Transverse colon (tissue), 4 donors: ENCODE data around the gene MCC. TPM values are rescaled to one million over a fixed set of nuclear protein-coding genes. Genes with fewer than 3 reads are reported as not detected.

Source experiments
- DNase-seq: peaks from one replicate; pipeline ENCODE4 v3.0.0-alpha.2; 2019
- H3K27ac ChIP-seq, 4 donors: fragments of 200-600 bp; sonication (generic); 2 replicates each; pipeline ENCODE4 v1.5.1; 2016 to 2018; ENCODE audit warnings: inconsistent platforms in 4 of 4
- H3K27me3 ChIP-seq: fragments of 200-600 bp; sonication (generic); 2 replicates; pipeline ENCODE4 v1.5.1; 2017; ENCODE audit warnings: inconsistent platforms
- H3K36me3 ChIP-seq, 4 donors: fragments of 200-600 bp; sonication (generic); 2 replicates each; pipeline ENCODE4 v1.5.1; 2017 to 2019; ENCODE audit warnings: inconsistent platforms in 4 of 4
- H3K4me1 ChIP-seq, 4 donors: fragments of 200-600 bp; sonication (generic); 2 replicates each; pipeline ENCODE4 v1.5.1; 2017 to 2020; ENCODE audit warnings: inconsistent platforms in 4 of 4
- H3K4me3 ChIP-seq, 4 donors: fragments of 200-600 bp; sonication (generic); 1 replicate in 1 of 4; 2 replicates in 3 of 4; pipeline versions ENCODE4 v1.5.1 to v1.6.1; 2017 to 2019; ENCODE audit warnings: inconsistent platforms in 4 of 4
- H3K9me3 ChIP-seq, 2 donors: fragments of 200-600 bp; sonication (generic); 2 replicates each; pipeline ENCODE4 v1.5.1; 2017 to 2019; ENCODE audit warnings: inconsistent platforms in 2 of 2
- EP300 ChIP-seq: sonication (generic); formaldehyde crosslinking; IDR thresholded peaks from one replicate; pipeline ENCODE4 v1.6.1; 2017; ENCODE audit warnings: antibody characterized with exemption, low read depth
- POLR2A ChIP-seq: fragments of 450-650 bp; IDR thresholded peaks from one replicate; pipeline ENCODE4 v1.6.1; 2016; ENCODE audit warnings: antibody characterized with exemption, mild to moderate bottlenecking, moderate library complexity
- POLR2AphosphoS5 ChIP-seq, 3 donors: sonication (generic); formaldehyde crosslinking; IDR thresholded peaks; one replicate each; pipeline ENCODE4 v1.6.1; 2016; ENCODE audit warnings: antibody characterized with exemption in 3 of 3
- WGBS, 2 donors: methylation state at CpG; one replicate each; pipeline ENCODE4 v1.1.5; 2018; ENCODE audit warnings: low coverage in 1 of 2; 5-methylcytosine and 5-hydroxymethylcytosine counted together
- in situ Hi-C, 4 donors: fragments of 200-750 bp; cut with MboI; loops; one replicate each; pipeline versions ENCODE4 v1.15.0 to v1.15.1; 2017; ENCODE audit warnings: low sequenced_read_pairs in 3 of 4, low pct_ligation_motif_present in 1 of 4, low pct_unique_long_range_greater_than_20kb in 1 of 4
- intact Hi-C: fragments of 100-400 bp; cut with DNase I; formaldehyde crosslinking; loops from one replicate; pipeline ENCODE4 v1.15.1; 2023; ENCODE audit warnings: low total_unique reads
- total RNA-seq, 4 donors: library from RNA; depleted of rRNA; stranded (reverse); fragments of >200 nt; gene quantifications; one replicate each; pipeline ENCODE4 v1.1.0, GENCODE V29; 2016
- TF ChIP-seq, protein P1 (sequence below), 5 experiments: fragments of 200-600 bp in 3 of 5; fragments of 450-650 bp in 2 of 5; sonication (generic) in 3 of 5; IDR thresholded peaks; 1 replicate in 2 of 5; 2 replicates in 3 of 5; pipeline ENCODE4 v1.5.1; 2016 to 2017; ENCODE audit warnings: antibody characterized with exemption in 5 of 5, inconsistent platforms in 3 of 5, mild to moderate bottlenecking in 2 of 5, moderate library complexity in 1 of 5

The MCC gene
- total RNA-seq, 4 donors from 2014 or later: 2.6 to 28.4 (median 16.4) TPM

DNA sequence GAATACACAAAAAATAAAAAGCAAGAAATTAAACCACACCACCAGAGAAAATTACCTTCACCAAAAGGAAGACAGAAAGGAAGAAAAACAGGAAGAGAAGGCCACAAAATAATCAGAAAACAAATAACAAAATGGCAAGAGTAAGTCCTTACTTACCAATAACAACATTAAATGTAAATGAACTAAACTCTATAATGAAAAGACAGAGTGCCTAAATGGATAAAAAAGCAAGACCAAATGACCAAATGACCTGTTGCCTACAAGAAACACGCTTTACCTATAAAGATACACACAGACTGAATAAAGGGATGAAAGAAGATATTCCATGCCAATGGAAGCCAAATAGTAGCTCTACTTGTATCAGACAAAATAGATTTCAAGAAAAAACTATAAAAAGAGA is 140.7 kb downstream of the MCC start:
- no peaks in the 10 kb centered on the region for H3K4me1 ChIP-seq
- peaks cover 0 to 3% of the 10 kb centered on the region in 2 donors for H3K9me3 ChIP-seq
- no peaks in the 10 kb centered on the region for H3K27me3 ChIP-seq
- no peaks in the 10 kb centered on the region for H3K36me3 ChIP-seq
- in situ Hi-C loops: no loop called here
- TF ChIP-seq POLR2A (no peak), EP300 (no peak), POLR2AphosphoS5 (IDR thresholded peaks at IDR 0.05) (no peak)
- TF ChIP-seq, protein P1, sequence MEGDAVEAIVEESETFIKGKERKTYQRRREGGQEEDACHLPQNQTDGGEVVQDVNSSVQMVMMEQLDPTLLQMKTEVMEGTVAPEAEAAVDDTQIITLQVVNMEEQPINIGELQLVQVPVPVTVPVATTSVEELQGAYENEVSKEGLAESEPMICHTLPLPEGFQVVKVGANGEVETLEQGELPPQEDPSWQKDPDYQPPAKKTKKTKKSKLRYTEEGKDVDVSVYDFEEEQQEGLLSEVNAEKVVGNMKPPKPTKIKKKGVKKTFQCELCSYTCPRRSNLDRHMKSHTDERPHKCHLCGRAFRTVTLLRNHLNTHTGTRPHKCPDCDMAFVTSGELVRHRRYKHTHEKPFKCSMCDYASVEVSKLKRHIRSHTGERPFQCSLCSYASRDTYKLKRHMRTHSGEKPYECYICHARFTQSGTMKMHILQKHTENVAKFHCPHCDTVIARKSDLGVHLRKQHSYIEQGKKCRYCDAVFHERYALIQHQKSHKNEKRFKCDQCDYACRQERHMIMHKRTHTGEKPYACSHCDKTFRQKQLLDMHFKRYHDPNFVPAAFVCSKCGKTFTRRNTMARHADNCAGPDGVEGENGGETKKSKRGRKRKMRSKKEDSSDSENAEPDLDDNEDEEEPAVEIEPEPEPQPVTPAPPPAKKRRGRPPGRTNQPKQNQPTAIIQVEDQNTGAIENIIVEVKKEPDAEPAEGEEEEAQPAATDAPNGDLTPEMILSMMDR (IDR thresholded peaks at IDR 0.05): no peak
- 80 to 100% methylated on average over 1 of the region's 1 CpG for WGBS, 2 donors
- H3K27ac ChIP-seq: no peak overlapping the region
- H3K4me3 ChIP-seq: no peak overlapping the region
- intact Hi-C loops: loop anchor here (5.0 kb wide), 1 partner anchor 595 kb away; no protein-coding TSS in a partner anchor
- DNase-seq: no peak

DNA sequence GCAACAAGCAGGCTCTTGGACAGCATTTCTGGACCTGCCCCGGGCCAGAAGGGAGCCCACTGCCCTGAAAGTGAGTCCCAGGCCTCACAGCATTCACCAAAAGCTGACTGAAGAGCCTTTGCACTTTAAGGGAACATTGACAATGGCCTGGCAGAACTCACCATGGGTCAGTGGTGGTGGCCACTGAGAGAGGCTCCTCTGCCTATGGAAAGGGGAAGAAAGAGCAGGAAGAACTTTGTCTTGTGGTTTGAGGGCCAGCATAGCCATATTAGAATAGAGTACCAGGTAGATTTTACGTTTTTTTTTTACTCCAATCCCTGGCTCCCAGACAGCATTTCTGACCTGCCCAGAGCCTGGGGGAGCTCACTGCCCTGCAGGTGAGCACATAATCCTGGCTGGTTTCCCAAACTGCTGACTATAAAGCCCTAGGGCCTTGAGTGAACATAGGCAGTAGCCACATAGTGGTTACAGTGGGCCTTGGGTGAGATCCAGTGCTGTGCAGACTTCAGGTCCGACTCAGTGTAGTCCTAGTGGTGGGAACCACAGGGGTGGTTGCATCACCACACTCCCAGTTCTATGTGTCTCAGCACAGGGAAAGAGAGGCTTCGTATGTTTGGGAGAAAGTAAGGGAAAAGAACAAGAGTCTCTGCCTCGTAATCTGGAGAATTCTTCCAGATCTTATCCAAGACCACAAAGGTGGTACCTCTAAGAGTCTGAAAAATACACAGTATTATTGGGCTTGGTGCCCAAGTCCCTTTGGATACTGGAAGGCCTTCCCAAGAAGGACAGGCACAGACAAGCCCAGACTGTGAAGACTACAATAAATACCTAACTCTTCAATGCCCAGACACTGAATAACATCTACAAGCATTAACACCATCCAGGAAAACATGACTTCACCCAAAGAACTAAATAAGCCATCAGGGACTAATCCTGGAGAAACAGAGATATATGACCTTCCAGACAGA is 143.0 kb downstream of the MCC start:
- DNase-seq: no peak
- Histone ChIP-seq H3K27ac (no peak overlapping the region), H3K27me3 (no peaks in the 10 kb centered on the region), H3K9me3 (peaks cover 0 to 3% of the 10 kb centered on the region in 2 donors), H3K4me1 (no peaks in the 10 kb centered on the region), H3K36me3 (no peaks in the 10 kb centered on the region), H3K4me3 (no peak overlapping the region)
- intact Hi-C loops: loop anchor here (5.0 kb wide), 1 partner anchor 597 kb away; no protein-coding TSS in a partner anchor
- in situ Hi-C loops: no loop called here
- WGBS, 2 donors: 65 to 76% methylated on average over 2 to 5 of the region's 5 CpGs
- TF ChIP-seq, protein P1 (IDR thresholded peaks at IDR 0.05): no peak

DNA sequence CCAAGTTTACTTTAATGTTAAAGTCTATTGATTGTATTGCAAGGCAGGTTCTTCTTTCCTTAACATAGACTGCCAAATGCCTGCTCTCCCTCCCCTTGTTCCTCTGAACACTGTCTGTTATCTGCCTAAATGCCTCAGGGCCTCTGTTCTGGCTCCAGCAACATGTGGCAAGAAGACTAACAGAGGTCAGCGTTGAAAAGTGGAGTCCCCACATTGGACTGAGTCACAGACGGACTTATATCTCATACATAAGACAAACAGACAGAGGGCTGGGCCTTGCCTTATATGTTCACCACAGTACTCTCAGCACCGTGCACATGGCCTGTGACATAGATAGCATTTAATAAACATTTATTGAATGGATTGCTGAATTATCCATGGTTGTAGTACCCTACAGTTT is 144.9 kb downstream of the MCC start:
- no peak for TF ChIP-seq EP300
- no peak for TF ChIP-seq POLR2AphosphoS5 (IDR thresholded peaks at IDR 0.05)
- no peak for TF ChIP-seq POLR2A
- TF ChIP-seq, protein P1 (IDR thresholded peaks at IDR 0.05): no peak
- H3K9me3 ChIP-seq: peaks cover 0 to 3% of the 10 kb centered on the region in 2 donors
- 77 to 91% methylated on average over 3 of the region's 3 CpGs for WGBS, 2 donors
- intact Hi-C loops: no loop called here
- H3K4me3 ChIP-seq: no peak overlapping the region
- in situ Hi-C loops: no loop called here
- no peaks in the 10 kb centered on the region for H3K27me3 ChIP-seq
- no peak overlapping the region for H3K27ac ChIP-seq
- no peak for DNase-seq
- no peaks in the 10 kb centered on the region for H3K4me1 ChIP-seq
- H3K36me3 ChIP-seq: no peaks in the 10 kb centered on the region

DNA sequence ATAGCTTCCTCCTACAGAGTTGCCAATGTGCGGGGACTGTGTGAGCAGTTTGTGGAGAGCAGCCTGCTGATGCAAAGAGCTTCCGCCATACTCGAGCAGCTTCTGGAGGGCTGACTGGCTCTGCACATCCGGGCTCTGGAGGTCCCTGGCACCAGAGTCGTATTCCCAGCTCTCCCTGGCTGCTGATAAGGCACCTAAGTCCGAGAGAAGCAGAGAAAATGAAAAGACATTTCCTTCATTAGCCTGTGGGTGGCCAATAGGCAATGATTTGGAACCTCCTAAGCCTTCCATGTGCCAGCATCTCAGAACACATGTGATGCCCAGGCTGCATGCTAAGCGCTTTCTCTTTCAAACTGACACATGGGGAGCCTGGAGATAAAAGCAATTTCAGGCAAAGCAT is 147.7 kb downstream of the MCC start:
- Histone ChIP-seq H3K4me1 (no peaks in the 10 kb centered on the region), H3K4me3 (no peak overlapping the region), H3K9me3 (no peaks in the 10 kb centered on the region), H3K27me3 (no peaks in the 10 kb centered on the region), H3K36me3 (no peaks in the 10 kb centered on the region), H3K27ac (no peak overlapping the region)
- intact Hi-C loops (no loop called here), in situ Hi-C loops (no loop called here)
- DNase-seq: no peak
- WGBS, 2 donors: 77 to 83% methylated on average over 6 to 7 of the region's 7 CpGs
- no peak for TF ChIP-seq POLR2A
- TF ChIP-seq EP300: no peak
- TF ChIP-seq, protein P1 (IDR thresholded peaks at IDR 0.05): no peak
- no peak for TF ChIP-seq POLR2AphosphoS5 (IDR thresholded peaks at IDR 0.05)
